PC-9 (cell line): ENCODE results near the gene LGR6. TPM values are rescaled to one million over a fixed set of nuclear protein-coding genes. Genes with fewer than 3 reads are reported as not detected.

Source experiments
- BruUV-seq: library from RNA; stranded (reverse); fragments of 400-500 nt; replicated peaks from 2 replicates; lab custom pipeline; 2021; lab: Mats Ljungman, UMichigan
- CTCF ChIA-PET: fragments of 300-600 bp; sonication (Branson Sonifier 250); formaldehyde crosslinking; loops from one replicate; lab custom pipeline; 2022; ENCODE audit warnings: antibody characterized with exemption; lab: Charles Lee
- POLR2A ChIA-PET: fragments of 300-600 bp; sonication (Branson Sonifier 250); formaldehyde crosslinking; loops from one replicate; lab custom pipeline; 2022; ENCODE audit warnings: antibody characterized with exemption; ENCODE audit not compliant: unreplicated experiment; lab: Charles Lee
- DNase-seq, 2 experiments: peaks; one replicate each; pipeline versions ENCODE4 v3.0.0 to v3.0.0-alpha.2; 2015 to 2022; ENCODE audit warnings: mixed read lengths in 1 of 2
- H2AFZ ChIP-seq: fragments of 200-600 bp; sonication (generic); 2 replicates; pipeline ENCODE4 v1.8.1; 2017; ENCODE audit warnings: antibody characterized with exemption
- H3F3A ChIP-seq: fragments of 200-600 bp; sonication (generic); 2 replicates; pipeline ENCODE4 v1.8.1; 2017; ENCODE audit warnings: antibody characterized with exemption, mild to moderate bottlenecking, low read depth; ENCODE audit not compliant: insufficient read depth
- H3K27ac ChIP-seq: fragments of 200-600 bp; sonication (generic); 2 replicates; pipeline ENCODE4 v1.6.1; 2016; ENCODE audit warnings: mixed run types
- H3K27me3 ChIP-seq: fragments of 200-600 bp; sonication (generic); 2 replicates; pipeline ENCODE4 v1.6.1; 2016; ENCODE audit warnings: low read depth, mixed run types; ENCODE audit not compliant: insufficient read depth
- H3K36me3 ChIP-seq: fragments of 200-600 bp; sonication (generic); 2 replicates; pipeline ENCODE4 v1.6.1; 2016; ENCODE audit warnings: low read depth, mixed run types
- H3K4me1 ChIP-seq: fragments of 200-600 bp; sonication (generic); replicated peaks from 2 replicates; pipeline ENCODE4 v1.6.1; 2016; ENCODE audit warnings: mixed run types; ENCODE audit not compliant: insufficient read depth
- H3K4me2 ChIP-seq: fragments of 200-600 bp; sonication (generic); 2 replicates; pipeline ENCODE4 v1.6.1; 2017; ENCODE audit warnings: mixed run types
- H3K4me3 ChIP-seq: fragments of 200-600 bp; sonication (generic); 2 replicates; pipeline ENCODE4 v1.6.1; 2016; ENCODE audit warnings: mixed run types
- H3K79me2 ChIP-seq: fragments of 200-600 bp; sonication (generic); 2 replicates; pipeline ENCODE4 v1.6.1; 2017; ENCODE audit warnings: low read depth, mixed run types
- H3K9me2 ChIP-seq: fragments of 200-600 bp; sonication (generic); 2 replicates; pipeline ENCODE4 v1.8.1; 2017; ENCODE audit warnings: mild to moderate bottlenecking; ENCODE audit not compliant: insufficient read depth
- H3K9me3 ChIP-seq: fragments of 200-600 bp; sonication (generic); 2 replicates; pipeline ENCODE4 v1.8.1; 2016; ENCODE audit warnings: low read depth; ENCODE audit not compliant: insufficient read depth
- H4K20me1 ChIP-seq: fragments of 200-600 bp; sonication (generic); 2 replicates; pipeline ENCODE4 v1.8.1; 2017; ENCODE audit not compliant: insufficient read depth
- CTCF ChIP-seq: fragments of 200-600 bp; sonication (generic); conservative IDR thresholded peaks from 2 replicates; pipeline ENCODE4 v1.6.1; 2017; ENCODE audit warnings: mixed run types, antibody characterized with exemption, mild to moderate bottlenecking, moderate library complexity
- EZH2 ChIP-seq: fragments of 200-600 bp; sonication (generic); IDR thresholded peaks from 2 replicates; pipeline ENCODE4 v1.8.0; 2017; ENCODE audit warnings: antibody characterized with exemption, low read depth
- intact Hi-C: fragments of 100-400 bp; cut with micrococcal nuclease; formaldehyde crosslinking; loops from one replicate; pipeline ENCODE4 v1.10.0; 2022; ENCODE audit not compliant: unreplicated experiment
- total RNA-seq: library from RNA; stranded (reverse); gene quantifications from 2 replicates; pipeline ENCODE4 v1.2.3, GENCODE V29; 2021

The LGR6 gene
- total RNA-seq, 1 experiment from 2014 or later: 5.6 TPM

- Histone ChIP-seq H3K9me2 (no peaks in the 10 kb centered on the region), H3K4me2 (no peak overlapping the region), H3K79me2 (no peaks in the 10 kb centered on the region), H4K20me1 (no peaks in the 10 kb centered on the region), H3F3A (peaks cover 36% of the 10 kb centered on the region), H3K27me3 (no peaks in the 10 kb centered on the region), H3K27ac (no peak overlapping the region), H3K36me3 (peaks cover 20% of the 10 kb centered on the region), H3K9me3 (no peaks in the 10 kb centered on the region), H2AFZ (no peak overlapping the region), H3K4me3 (no peak overlapping the region), H3K4me1 (no peaks in the 10 kb centered on the region)
- POLR2A ChIA-PET: interaction anchor here (0.5 kb wide), 1 partner anchor 384 kb away, joined by 3 read pairs; no protein-coding TSS in a partner anchor
- BruUV-seq: no TSS peak
- intact Hi-C loops: no loop called here
- DNase-seq: no peak
- CTCF ChIA-PET: no interaction called here
- TF ChIP-seq EZH2 (no peak), CTCF (no peak)
These were observed 136.3 kb downstream of the LGR6 start for GRCh38 chr1:202329891-202330290.

- Histone ChIP-seq H3K27ac (no peak overlapping the region), H3K36me3 (peaks cover 28% of the 10 kb centered on the region), H3K9me3 (no peaks in the 10 kb centered on the region), H3K9me2 (no peaks in the 10 kb centered on the region), H3K79me2 (peaks cover 13% of the 10 kb centered on the region; the same call in 1 of the 2 replicates), H3K4me1 (no peaks in the 10 kb centered on the region), H2AFZ (no peak overlapping the region), H3K4me3 (no peak overlapping the region), H3K4me2 (no peak overlapping the region), H3F3A (peaks cover 48% of the 10 kb centered on the region), H3K27me3 (no peaks in the 10 kb centered on the region), H4K20me1 (0 out of 2 replicates have a peak, but pooled peaks cover 3% of the 10 kb centered on the region)
- intact Hi-C loops: no loop called here
- ChIA-PET POLR2A (no interaction called here), CTCF (no interaction called here)
- no TSS peak for BruUV-seq
- TF ChIP-seq EZH2 (no peak), CTCF (no peak)
- no peak for DNase-seq
These were observed 140.3 kb downstream of the LGR6 start for GRCh38 chr1:202333861-202334260.

- Histone ChIP-seq H3K9me2 (no peaks in the 10 kb centered on the region), H3K79me2 (peaks cover 24% of the 10 kb centered on the region), H3K27ac (no peak overlapping the region), H3K27me3 (no peaks in the 10 kb centered on the region), H2AFZ (peak overlapping the region; percentile 75; the same call in 1 of the 2 replicates), H4K20me1 (no peaks in the 10 kb centered on the region), H3K4me3 (no peak overlapping the region; the same call in 1 of the 2 replicates), H3K36me3 (no peaks in the 10 kb centered on the region), H3F3A (peaks cover 10% of the 10 kb centered on the region; the same call in 1 of the 2 replicates), H3K4me2 (peak overlapping the region; percentile 43), H3K9me3 (no peaks in the 10 kb centered on the region), H3K4me1 (peaks cover 27% of the 10 kb centered on the region)
- DNase-seq: peak in 1 of 2 experiments; percentile 46
- TF ChIP-seq CTCF (peak; percentile 83), EZH2 (no peak)
- no TSS peak for BruUV-seq
- POLR2A ChIA-PET: interaction anchor here (0.9 kb wide), 1 partner anchor 233 kb away, joined by 3 read pairs; no protein-coding TSS in a partner anchor
- CTCF ChIA-PET: no interaction called here
- intact Hi-C loops: loop anchor here (1.0 to 10.0 kb wide), 6 partner anchors 71 to 879 kb away; partner anchors contain the start of gene PHLDA3
These were observed 150.2 kb downstream of the LGR6 start for GRCh38 chr1:202343652-202344349.
